Brain pericyte (primary cell): Measurements from ENCODE around the gene FDXACB1.

ENCODE experiments used
- DNase-seq: peaks from one replicate; pipeline ENCODE4 v3.0.0-alpha.2; 2012; ENCODE audit warnings: low read depth, low spot score

The FDXACB1 gene

GRCh38 chr11:111878849-111879636, at the start of gene FDXACB1, which contains the start of gene CFAP68:
Gene FDXACB1 (minus strand): TSS chr11:111879165. CDS start chr11:111879132, 33 bp downstream.
Gene CFAP68 (plus strand): TSS chr11:111879541. CDS start chr11:111879561, 20 bp downstream.
- DNase-seq: peak; percentile 93

GRCh38 chr11:111926505-111927391, 47.8 kb upstream of the FDXACB1 start:
- peak; percentile 86 for DNase-seq

- no peak for DNase-seq
Measured at GRCh38 chr11:111925953-111926352, 47.0 kb upstream of the FDXACB1 start.

- DNase-seq: no peak
Measured at GRCh38 chr11:111923951-111924350, 45.0 kb upstream of the FDXACB1 start.

GRCh38 chr11:111923351-111923788, 44.4 kb upstream of the FDXACB1 start:
- DNase-seq: no peak

- DNase-seq: no peak
Measured at GRCh38 chr11:111922803-111923202, 43.8 kb upstream of the FDXACB1 start.

- DNase-seq: no peak
Measured at GRCh38 chr11:111921541-111922230, 42.7 kb upstream of the FDXACB1 start.

- no peak for DNase-seq
Measured at GRCh38 chr11:111920908-111921307, 41.9 kb upstream of the FDXACB1 start.

- no peak for DNase-seq
Measured at GRCh38 chr11:111918390-111919256, 39.7 kb upstream of the FDXACB1 start, which contains the start of gene C11orf52. Gene C11orf52 (plus strand): TSS chr11:111918913. CDS start chr11:111918973, 60 bp downstream.

GRCh38 chr11:111917788-111918187, 38.8 kb upstream of the FDXACB1 start:
- no peak for DNase-seq

GRCh38 chr11:111917312-111917711, 38.3 kb upstream of the FDXACB1 start:
- no peak for DNase-seq

- DNase-seq: no peak
Measured at GRCh38 chr11:111916768-111917167, 37.8 kb upstream of the FDXACB1 start.

- no peak for DNase-seq
Measured at GRCh38 chr11:111913997-111914396, 35.0 kb upstream of the FDXACB1 start.

- no peak for DNase-seq
Measured at GRCh38 chr11:111913031-111913861, 34.3 kb upstream of the FDXACB1 start.

- DNase-seq: no peak
Measured at GRCh38 chr11:111912535-111912934, 33.6 kb upstream of the FDXACB1 start, which contains the start of gene HSPB2. Gene HSPB2 (plus strand): TSS chr11:111912734. CDS start chr11:111912830, 96 bp downstream.

- no peak for DNase-seq
Measured at GRCh38 chr11:111911563-111912401, 32.8 kb upstream of the FDXACB1 start, which contains the start of gene CRYAB. Gene CRYAB (minus strand): TSS chr11:111911770. CDS start chr11:111911724, 46 bp downstream.

GRCh38 chr11:111910676-111911562, 32.0 kb upstream of the FDXACB1 start:
- DNase-seq: no peak

GRCh38 chr11:111909378-111909777, 30.4 kb upstream of the FDXACB1 start:
- DNase-seq: no peak
